ENCODE data around the gene COL5A1. TPM values are rescaled to one million over a fixed set of nuclear protein-coding genes. Genes with fewer than 3 reads are reported as not detected.

Gene COL5A1
- total RNA-seq, 4 donors from 2014 or later = 7.1 to 69.3 (median 16.1) TPM

DNA sequence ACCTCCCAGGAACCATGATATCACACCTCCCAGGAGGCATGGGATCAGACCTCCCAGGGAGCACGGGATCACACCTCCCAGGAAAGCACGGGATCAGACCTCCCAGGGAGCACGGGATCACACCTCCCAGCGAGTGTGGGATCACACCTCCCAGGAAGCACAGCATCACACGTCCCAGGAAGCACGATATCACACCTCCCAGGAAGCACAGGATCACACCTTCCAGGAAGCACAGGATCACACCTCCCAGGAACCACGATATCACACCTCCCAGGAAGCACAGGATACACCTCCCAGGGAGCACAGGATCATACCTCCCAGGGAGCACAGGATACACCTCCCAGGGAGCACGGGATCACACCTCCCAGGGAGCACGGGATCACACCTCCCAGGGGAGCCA lies 209.0 kb downstream of the COL5A1 start:
- TF ChIP-seq, protein P1, sequence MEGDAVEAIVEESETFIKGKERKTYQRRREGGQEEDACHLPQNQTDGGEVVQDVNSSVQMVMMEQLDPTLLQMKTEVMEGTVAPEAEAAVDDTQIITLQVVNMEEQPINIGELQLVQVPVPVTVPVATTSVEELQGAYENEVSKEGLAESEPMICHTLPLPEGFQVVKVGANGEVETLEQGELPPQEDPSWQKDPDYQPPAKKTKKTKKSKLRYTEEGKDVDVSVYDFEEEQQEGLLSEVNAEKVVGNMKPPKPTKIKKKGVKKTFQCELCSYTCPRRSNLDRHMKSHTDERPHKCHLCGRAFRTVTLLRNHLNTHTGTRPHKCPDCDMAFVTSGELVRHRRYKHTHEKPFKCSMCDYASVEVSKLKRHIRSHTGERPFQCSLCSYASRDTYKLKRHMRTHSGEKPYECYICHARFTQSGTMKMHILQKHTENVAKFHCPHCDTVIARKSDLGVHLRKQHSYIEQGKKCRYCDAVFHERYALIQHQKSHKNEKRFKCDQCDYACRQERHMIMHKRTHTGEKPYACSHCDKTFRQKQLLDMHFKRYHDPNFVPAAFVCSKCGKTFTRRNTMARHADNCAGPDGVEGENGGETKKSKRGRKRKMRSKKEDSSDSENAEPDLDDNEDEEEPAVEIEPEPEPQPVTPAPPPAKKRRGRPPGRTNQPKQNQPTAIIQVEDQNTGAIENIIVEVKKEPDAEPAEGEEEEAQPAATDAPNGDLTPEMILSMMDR (IDR thresholded peaks at IDR 0.05) = no peak
- TF ChIP-seq EP300 (IDR thresholded peaks at IDR 0.05; ENCODE audit: low read depth) = no peak
- H3K27ac ChIP-seq = no peak overlapping the region
- no peak for DNase-seq
- no peak overlapping the region for H3K4me3 ChIP-seq
- no peaks in the 10 kb centered on the region for H3K4me1 ChIP-seq
- H3K27me3 ChIP-seq = no peaks in the 10 kb centered on the region
- WGBS, 2 donors (ENCODE audit: low coverage in 1 of 2) = 86% methylated on average over 7 of the region's 9 CpGs; no CpG with 5 or more reads in 1 of the 2 donors
- no peaks in the 10 kb centered on the region for H3K36me3 ChIP-seq
- in situ Hi-C loops (cut with MboI; ENCODE audit: low pct_ligation_motif_present in 1 of 4, low pct_unique_long_range_greater_than_20kb in 1 of 4, low sequenced_read_pairs in 3 of 4) = no loop called here
- intact Hi-C loops (cut with DNase I; ENCODE audit: low total_unique reads) = no loop called here
- no peaks in the 10 kb centered on the region for H3K9me3 ChIP-seq

DNA sequence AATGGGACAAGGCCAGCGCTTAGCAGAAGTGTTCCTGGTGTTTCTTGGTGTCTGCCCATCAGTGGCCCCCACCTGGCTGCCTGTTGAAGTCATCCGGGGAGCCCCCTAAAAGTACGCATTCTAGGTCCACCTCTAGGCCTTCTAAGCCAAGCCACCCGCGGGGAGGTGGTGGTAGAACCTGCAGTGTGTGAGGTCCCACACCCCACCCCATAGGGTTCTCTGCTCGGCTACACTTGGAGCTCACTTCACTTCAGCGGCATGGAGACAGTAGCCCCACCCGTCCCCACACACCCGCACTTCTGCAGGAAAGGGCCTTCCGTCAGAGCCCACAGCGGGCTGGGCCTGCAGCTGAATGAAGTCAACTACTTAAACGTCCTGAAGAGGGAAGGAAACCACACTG lies 209.4 kb downstream of the COL5A1 start:
- Histone ChIP-seq H3K36me3 (no peaks in the 10 kb centered on the region), H3K9me3 (no peaks in the 10 kb centered on the region), H3K27ac (no peak overlapping the region), H3K4me3 (no peak overlapping the region), H3K4me1 (no peaks in the 10 kb centered on the region), H3K27me3 (no peaks in the 10 kb centered on the region)
- intact Hi-C loops (cut with DNase I; ENCODE audit: low total_unique reads) (no loop called here), in situ Hi-C loops (cut with MboI; ENCODE audit: low pct_ligation_motif_present in 1 of 4, low pct_unique_long_range_greater_than_20kb in 1 of 4, low sequenced_read_pairs in 3 of 4) (no loop called here)
- TF ChIP-seq, protein P1 (IDR thresholded peaks at IDR 0.05) = no peak
- TF ChIP-seq POLR2AphosphoS5 (IDR thresholded peaks at IDR 0.05) = no peak
- no peak for TF ChIP-seq POLR2A (IDR thresholded peaks at IDR 0.05)
- no peak for TF ChIP-seq EP300 (IDR thresholded peaks at IDR 0.05; ENCODE audit: low read depth)
- WGBS, 2 donors (ENCODE audit: low coverage in 1 of 2) = 85 to 100% methylated on average over 1 to 12 of the region's 12 CpGs
- no peak for DNase-seq

DNA sequence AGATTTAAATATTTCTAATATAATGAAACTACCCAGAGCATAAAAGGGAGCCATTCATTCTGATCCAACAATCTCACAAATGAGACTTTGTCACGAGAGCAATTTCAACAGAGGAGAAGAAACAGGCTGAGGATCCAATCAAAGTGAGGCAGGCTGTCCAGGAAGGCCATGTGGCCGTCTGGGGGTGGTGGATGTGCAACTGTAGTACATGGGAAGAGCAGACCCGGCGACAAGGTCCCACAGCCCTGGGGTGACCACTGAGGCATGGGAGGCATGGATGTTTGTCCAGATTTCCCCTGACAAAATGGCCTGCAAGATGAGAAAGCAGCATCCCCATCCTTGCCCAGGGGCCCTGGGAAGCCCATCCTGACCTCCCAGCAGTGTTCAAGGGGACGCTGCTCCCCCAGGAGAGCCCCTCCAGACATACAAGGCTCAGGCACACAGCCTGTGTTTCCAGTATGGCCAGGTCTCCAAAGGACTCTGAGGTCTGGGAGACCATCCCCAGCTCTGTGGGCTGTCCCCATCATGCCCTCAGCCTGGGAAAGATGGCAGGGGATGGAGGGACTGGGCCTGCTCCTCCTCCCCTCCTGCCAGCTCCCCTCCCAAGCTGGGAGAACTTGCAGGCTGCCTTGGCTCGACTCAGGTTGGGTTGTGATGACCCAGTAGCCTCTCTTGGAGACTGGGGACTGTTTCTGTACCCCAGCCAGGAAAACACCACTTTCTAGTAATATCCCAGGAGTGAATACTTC lies 211.5 kb downstream of the COL5A1 start:
- Histone ChIP-seq H3K4me3 (no peak overlapping the region), H3K27me3 (no peaks in the 10 kb centered on the region), H3K36me3 (no peaks in the 10 kb centered on the region), H3K4me1 (no peaks in the 10 kb centered on the region), H3K27ac (no peak overlapping the region), H3K9me3 (no peaks in the 10 kb centered on the region)
- intact Hi-C loops (cut with DNase I; ENCODE audit: low total_unique reads) (no loop called here), in situ Hi-C loops (cut with MboI; ENCODE audit: low pct_ligation_motif_present in 1 of 4, low pct_unique_long_range_greater_than_20kb in 1 of 4, low sequenced_read_pairs in 3 of 4) (no loop called here)
- DNase-seq = no peak
- no peak for TF ChIP-seq POLR2AphosphoS5 (IDR thresholded peaks at IDR 0.05)
- TF ChIP-seq EP300 (IDR thresholded peaks at IDR 0.05; ENCODE audit: low read depth) = no peak
- TF ChIP-seq POLR2A (IDR thresholded peaks at IDR 0.05) = no peak
- TF ChIP-seq, protein P1 (IDR thresholded peaks at IDR 0.05) = no peak
- WGBS, 2 donors (ENCODE audit: low coverage in 1 of 2) = 13 to 48% methylated on average over 1 to 6 of the region's 6 CpGs

DNA sequence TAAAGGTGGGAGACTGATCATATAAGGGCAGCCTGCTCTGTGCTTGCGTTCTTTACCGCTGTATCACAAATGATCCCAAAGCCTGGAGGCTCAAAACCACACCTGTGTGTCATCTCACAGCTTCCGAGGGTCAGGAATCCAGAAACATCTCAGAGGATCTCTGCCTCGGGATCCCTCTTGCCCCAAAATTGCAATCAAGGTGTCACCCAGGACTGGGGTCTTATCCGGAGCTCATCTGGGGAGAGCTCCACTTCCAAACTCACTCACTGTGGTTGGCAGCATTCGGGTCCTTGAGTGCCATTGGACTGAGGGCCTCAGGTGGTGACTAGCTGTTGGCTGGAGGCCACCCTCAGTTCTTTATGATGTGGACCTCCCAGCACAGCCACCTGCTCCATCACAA lies 212.3 kb downstream of the COL5A1 start:
- in situ Hi-C loops (cut with MboI; ENCODE audit: low pct_ligation_motif_present in 1 of 4, low pct_unique_long_range_greater_than_20kb in 1 of 4, low sequenced_read_pairs in 3 of 4) (no loop called here), intact Hi-C loops (cut with DNase I; ENCODE audit: low total_unique reads) (no loop called here)
- Histone ChIP-seq H3K36me3 (no peaks in the 10 kb centered on the region), H3K9me3 (no peaks in the 10 kb centered on the region), H3K27ac (no peak overlapping the region), H3K27me3 (no peaks in the 10 kb centered on the region), H3K4me3 (no peak overlapping the region), H3K4me1 (no peaks in the 10 kb centered on the region)
- WGBS, 2 donors (ENCODE audit: low coverage in 1 of 2) = 76% methylated on average over 6 of the region's 6 CpGs; no CpG with 5 or more reads in 1 of the 2 donors
- no peak for TF ChIP-seq POLR2A (IDR thresholded peaks at IDR 0.05)
- TF ChIP-seq POLR2AphosphoS5 (IDR thresholded peaks at IDR 0.05) = no peak
- no peak for TF ChIP-seq EP300 (IDR thresholded peaks at IDR 0.05; ENCODE audit: low read depth)
- TF ChIP-seq, protein P1 (IDR thresholded peaks at IDR 0.05) = no peak
- no peak for DNase-seq
